GM18870 (cell line): Measurements from ENCODE around the gene PNPLA2.

ENCODE experiments used
- ATAC-seq: cut with Tn5 transposase; IDR thresholded peaks from one replicate; pipeline ENCODE4 v1.9.1; 2021; ENCODE audit warnings: moderate library complexity; ENCODE audit not compliant: unreplicated experiment

PNPLA2 gene

DNA sequence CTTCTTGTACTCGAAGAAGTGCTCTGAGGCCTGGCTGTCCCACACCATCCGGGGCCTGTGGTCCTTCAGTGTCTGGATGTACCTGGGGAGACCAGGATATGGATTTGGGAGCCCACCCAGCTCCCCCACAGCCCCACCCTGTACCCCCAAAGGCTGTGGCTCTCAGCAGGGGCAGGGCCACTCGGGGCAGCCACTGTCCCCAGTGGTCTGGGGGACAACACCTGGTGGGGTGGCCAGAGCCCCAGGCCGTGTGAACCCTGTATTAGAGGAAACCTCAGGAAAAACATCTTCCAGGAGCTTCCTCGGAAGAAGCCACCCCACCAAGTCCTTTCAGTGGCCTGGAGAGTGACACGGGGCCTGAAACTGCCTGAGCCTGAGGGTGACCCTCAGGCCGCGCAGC lies 51.7 kb downstream of the PNPLA2 start:
- no peak for ATAC-seq

DNA sequence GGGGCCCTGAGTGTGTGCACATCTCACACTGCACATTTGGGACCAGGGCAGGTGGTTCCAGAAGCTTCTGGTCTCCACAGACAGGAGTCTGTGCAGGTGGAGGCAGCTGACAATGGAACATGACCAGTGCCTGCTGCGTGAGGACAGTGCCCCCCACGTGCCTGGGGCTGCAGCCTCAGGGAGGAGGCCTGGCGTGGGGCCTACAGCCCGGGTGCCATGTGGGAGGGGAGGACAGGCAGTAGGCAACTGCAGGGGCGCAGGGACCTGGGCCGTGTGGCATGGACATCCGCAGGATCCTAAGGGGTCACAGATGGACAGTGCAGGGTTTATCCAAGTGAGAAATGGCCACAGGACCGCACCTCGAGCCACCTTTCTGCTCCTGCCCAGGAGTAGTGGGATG lies 52.8 kb downstream of the PNPLA2 start:
- ATAC-seq: no peak

DNA sequence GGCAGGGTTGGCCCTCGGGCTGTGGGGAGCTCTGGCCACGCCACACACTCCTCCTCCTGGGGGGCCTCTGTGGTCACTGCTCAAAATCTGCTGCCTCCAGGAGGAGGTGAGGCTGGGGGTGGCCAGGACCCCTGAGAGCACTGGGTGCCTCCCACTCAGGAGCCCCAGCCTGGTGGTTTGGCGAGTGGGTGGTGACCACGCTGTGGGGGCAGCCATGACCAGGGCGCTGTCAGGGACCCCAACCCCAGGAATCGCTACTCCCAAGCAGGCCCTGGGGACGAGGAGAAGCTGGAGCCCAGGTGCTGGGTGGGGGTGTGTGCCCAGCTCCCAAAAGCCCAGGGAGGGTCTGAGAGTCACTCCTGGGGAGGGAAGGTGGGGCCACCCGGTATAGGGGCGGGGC lies 54.1 kb downstream of the PNPLA2 start:
- ATAC-seq: no peak

DNA sequence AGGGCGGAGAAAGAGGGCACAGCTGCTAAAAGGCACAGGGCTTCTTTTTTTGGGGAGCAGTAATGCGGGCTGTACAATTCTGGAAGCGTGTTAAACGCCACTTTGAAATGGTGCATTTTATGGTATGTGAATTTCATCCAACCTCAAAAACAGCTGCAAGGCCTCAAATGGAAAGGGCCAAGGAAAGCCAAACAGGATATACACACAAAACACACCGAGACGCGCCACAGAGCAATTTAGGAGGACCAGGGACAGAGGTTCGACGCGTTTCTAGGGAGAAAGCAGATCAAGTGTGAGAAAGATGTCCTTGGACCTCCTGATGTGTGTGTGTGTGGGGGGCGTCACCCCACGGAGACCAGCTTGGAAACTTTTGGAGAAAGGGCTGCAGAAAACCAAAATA lies 55.0 kb downstream of the PNPLA2 start:
- ATAC-seq: no peak
